HEK293 (cell line): Measurements from ENCODE around the gene ZNF573.

Source experiments
- CTCF ChIA-PET: fragments of 350-600 bp; formaldehyde crosslinking; extraction: SDS; loops from one replicate; lab custom pipeline; 2021; ENCODE audit warnings: antibody characterized with exemption; lab: Yijun Ruan, JAX
- POLR2A ChIA-PET: fragments of 300-600 bp; formaldehyde crosslinking; extraction: SDS; loops from one replicate; lab custom pipeline; 2020; ENCODE audit warnings: antibody characterized with exemption, inconsistent platforms; lab: Yijun Ruan, JAX
- H3K27ac ChIP-seq: fragments of 200-500 bp; sonication (Bioruptor generic); 2 replicates; pipeline ENCODE4 v1.5.1; 2014; ENCODE audit warnings: low read depth, low read length, control low read depth, inconsistent platforms; ENCODE audit errors: extremely low read depth
- H3K36me3 ChIP-seq, 2 experiments: fragments of 200-500 bp in 1 of 2; sonication (Bioruptor generic) in 1 of 2; 1 replicate in 1 of 2; 2 replicates in 1 of 2; pipeline ENCODE4 v1.5.1; 2014 to 2017; ENCODE audit warnings: inconsistent platforms in 2 of 2, low read length in 2 of 2; ENCODE audit not compliant: control insufficient read depth in 2 of 2, insufficient read depth in 1 of 2
- H3K4me1 ChIP-seq: fragments of 200-500 bp; sonication (Bioruptor generic); 2 replicates; pipeline ENCODE4 v1.5.1; 2014; ENCODE audit warnings: mild to moderate bottlenecking, low read length, inconsistent platforms; ENCODE audit not compliant: control insufficient read depth, insufficient read depth
- H3K4me3 ChIP-seq: 2 replicates; pipeline ENCODE4 v1.5.1; 2011; ENCODE audit warnings: low read depth, mild to moderate bottlenecking, control low read depth, low read length, moderate library complexity
- H3K9me3 ChIP-seq: fragments of 200-500 bp; sonication (Bioruptor generic); 2 replicates; pipeline ENCODE4 v1.5.1; 2014; ENCODE audit warnings: low read depth, low read length, inconsistent platforms; ENCODE audit not compliant: control insufficient read depth, insufficient read depth
- HIC1 ChIP-seq: fragments of 450-650 bp; formaldehyde crosslinking; IDR thresholded peaks from 2 replicates; pipeline ENCODE4 v1.5.1; 2016; ENCODE audit warnings: missing biosample characterization, missing genetic modification characterization
- MYNN ChIP-seq: fragments of 450-650 bp; formaldehyde crosslinking; IDR thresholded peaks from 2 replicates; pipeline ENCODE4 v1.5.1; 2016; ENCODE audit warnings: missing biosample characterization, missing genetic modification characterization, borderline replicate concordance
- SETDB1 ChIP-seq: IDR thresholded peaks from one replicate; pipeline ENCODE4 v1.6.1; 2017; ENCODE audit warnings: mild to moderate bottlenecking, low read length, moderate library complexity, mixed read lengths; ENCODE audit not compliant: insufficient read length
- ZBTB26 ChIP-seq: fragments of 450-650 bp; formaldehyde crosslinking; optimal IDR thresholded peaks from 2 replicates; pipeline ENCODE3; 2016; ENCODE audit warnings: missing biosample characterization, mild to moderate bottlenecking, missing genetic modification characterization
- ZBTB44 ChIP-seq: fragments of 450-650 bp; IDR thresholded peaks from 2 replicates; pipeline ENCODE4 v1.5.1; 2018; ENCODE audit warnings: missing biosample characterization, mild to moderate bottlenecking, missing genetic modification characterization
- ZBTB49 ChIP-seq: fragments of 450-650 bp; formaldehyde crosslinking; IDR thresholded peaks from 2 replicates; pipeline ENCODE4 v1.5.1; 2016; ENCODE audit warnings: missing biosample characterization, missing genetic modification characterization, low read depth
- ZNF19 ChIP-seq: fragments of 450-650 bp; formaldehyde crosslinking; IDR thresholded peaks from 2 replicates; pipeline ENCODE4; 2016; ENCODE audit warnings: missing biosample characterization, missing genetic modification characterization, low read depth
- ZNF350 ChIP-seq: fragments of 450-650 bp; formaldehyde crosslinking; IDR thresholded peaks from 2 replicates; pipeline ENCODE4 v1.5.0; 2017; ENCODE audit warnings: missing biosample characterization, mild to moderate bottlenecking, missing genetic modification characterization
- ZNF394 ChIP-seq: fragments of 450-650 bp; formaldehyde crosslinking; IDR thresholded peaks from 2 replicates; pipeline ENCODE4 v1.5.1; 2016; ENCODE audit warnings: missing biosample characterization, missing genetic modification characterization, mild to moderate bottlenecking, moderate library complexity, borderline replicate concordance
- ZNF398 ChIP-seq: fragments of 450-650 bp; formaldehyde crosslinking; IDR thresholded peaks from 2 replicates; pipeline ENCODE4 v1.5.1; 2017; ENCODE audit warnings: missing biosample characterization, missing genetic modification characterization
- ZNF423 ChIP-seq: fragments of 450-650 bp; formaldehyde crosslinking; IDR thresholded peaks from 2 replicates; pipeline ENCODE4 v1.5.1; 2016; ENCODE audit warnings: missing biosample characterization, missing genetic modification characterization
- ZNF510 ChIP-seq: fragments of 450-650 bp; formaldehyde crosslinking; IDR thresholded peaks from 2 replicates; pipeline ENCODE4 v1.5.1; 2018; ENCODE audit warnings: mild to moderate bottlenecking, missing genetic modification characterization, missing biosample characterization; ENCODE audit not compliant: insufficient replicate concordance
- ZNF600 ChIP-seq: fragments of 450-650 bp; formaldehyde crosslinking; IDR thresholded peaks from 2 replicates; pipeline ENCODE4 v1.5.1; 2016; ENCODE audit warnings: missing biosample characterization, missing genetic modification characterization
- ZNF626 ChIP-seq: fragments of 450-650 bp; sonication (Bioruptor Pico); formaldehyde crosslinking; IDR thresholded peaks from 2 replicates; pipeline ENCODE4 v1.5.1; 2018; ENCODE audit warnings: missing biosample characterization, missing genetic modification characterization, inconsistent platforms
- ZNF76 ChIP-seq: fragments of 450-650 bp; formaldehyde crosslinking; IDR thresholded peaks from 2 replicates; pipeline ENCODE4; 2016; ENCODE audit warnings: low read depth, missing biosample characterization, missing genetic modification characterization, borderline replicate concordance
- ZSCAN18 ChIP-seq: fragments of 450-650 bp; formaldehyde crosslinking; IDR thresholded peaks from 2 replicates; pipeline ENCODE4 v1.5.1; 2016; ENCODE audit warnings: missing biosample characterization, missing genetic modification characterization
- ZSCAN30 ChIP-seq: fragments of 450-650 bp; IDR thresholded peaks from 2 replicates; pipeline ENCODE4 v1.5.1; 2018; ENCODE audit warnings: missing biosample characterization, mild to moderate bottlenecking, missing genetic modification characterization, moderate library complexity
- ZXDB ChIP-seq: fragments of 450-650 bp; formaldehyde crosslinking; IDR thresholded peaks from 2 replicates; pipeline ENCODE4 v1.5.1; 2016; ENCODE audit warnings: missing biosample characterization, missing genetic modification characterization

Gene ZNF573

GRCh38 chr19:37738371-37738770 lies 41.0 kb downstream of the ZNF573 start (continued):
- no peak for TF ChIP-seq ZBTB49 (tag by site-specific recombination)
- peak; percentile 78 for TF ChIP-seq SETDB1
- TF ChIP-seq ZNF76 (tag by site-specific recombination) = no peak

- ChIA-PET CTCF (interaction anchor here (0.9 to 1.5 kb wide), 2 partner anchors 12 to 14 kb away, joined by 3 to 5 read pairs; no protein-coding TSS in a partner anchor), POLR2A (interaction anchor here (1.2 kb wide), 1 partner anchor 54 kb away, joined by 3 read pairs; the partner anchor contains the start of gene ZNF573)
- TF ChIP-seq ZNF398 = no peak
- Histone ChIP-seq H3K27ac (no peak overlapping the region), H3K4me1 (no peaks in the 10 kb centered on the region), H3K9me3 (peaks cover 3% of the 10 kb centered on the region), H3K4me3 (no peak overlapping the region), H3K36me3 (peaks cover 0 to 18% of the 10 kb centered on the region in 2 experiments; a peak in 2 of 3 replicates)
Observed at GRCh38 chr19:37725181-37725580, 54.2 kb downstream of the ZNF573 start.

GRCh38 chr19:37719927-37720265 lies 59.5 kb downstream of the ZNF573 start:
- ChIA-PET POLR2A (interaction anchor here (0.7 to 2.0 kb wide), 10 partner anchors 11 to 402 kb away, joined by 3 to 12 read pairs (median 4); partner anchors contain the start of genes SIPA1L3, ZFP30, ZNF527 and ZNF540), CTCF (interaction anchor here (0.6 to 1.3 kb wide), 6 partner anchors 12 to 239 kb away, joined by 3 to 5 read pairs (median 3); partner anchors contain the start of genes ZNF540 and ZNF571)
- H3K9me3 ChIP-seq = peaks cover 15% of the 10 kb centered on the region; the same call in 1 of the 2 replicates
- peaks cover 6% of the 10 kb centered on the region for H3K4me1 ChIP-seq
- peaks cover 14 to 24% of the 10 kb centered on the region in 2 experiments for H3K36me3 ChIP-seq
- H3K4me3 ChIP-seq = no peak overlapping the region; the same call in 1 of the 2 replicates
- H3K27ac ChIP-seq = peak overlapping the region; percentile 89; the same call in 1 of the 2 replicates
- TF ChIP-seq HIC1 = no peak
- TF ChIP-seq ZNF510 = peak; percentile 100
- TF ChIP-seq ZNF394 (tag by site-specific recombination) = 0 out of 2 replicates have a peak, but pooled peaks have one; percentile 27
- no peak for TF ChIP-seq ZBTB44 (tag by site-specific recombination)
- TF ChIP-seq ZNF423 (tag by site-specific recombination) = 0 out of 2 replicates have a peak, but pooled peaks have one; percentile 26
- no peak for TF ChIP-seq ZBTB26
- TF ChIP-seq ZXDB (tag by site-specific recombination) = 0 out of 2 replicates have a peak, but pooled peaks have one; percentile 18
- peak; percentile 49; the same call in 1 of the 2 replicates for TF ChIP-seq ZNF626
- peak; percentile 79; the same call in 1 of the 2 replicates for TF ChIP-seq ZNF350 (tag by site-specific recombination)
- TF ChIP-seq ZNF600 (tag by site-specific recombination) = peak; percentile 81; the same call in 1 of the 2 replicates
- TF ChIP-seq MYNN (tag by site-specific recombination) = peak; percentile 38; the same call in 1 of the 2 replicates
- peak; percentile 6; the same call in 1 of the 2 replicates for TF ChIP-seq ZSCAN30 (tag by site-specific recombination)
- TF ChIP-seq ZNF19 (tag by site-specific recombination) = peak; percentile 69; the same call in 1 of the 2 replicates
- 0 out of 2 replicates have a peak, but pooled peaks have one; percentile 31 for TF ChIP-seq ZSCAN18
